HCT116 (cell line): Measurements from ENCODE around the gene COMMD6.

ENCODE experiments used
- CEBPB ChIP-seq: IDR thresholded peaks from 2 replicates; pipeline ENCODE4 v1.6.1; 2012; ENCODE audit warnings: low read depth
- EZH2 ChIP-seq: fragments of 200-600 bp; sonication (generic); IDR thresholded peaks from 2 replicates; pipeline ENCODE4 v1.6.1; 2017; ENCODE audit warnings: antibody characterized with exemption, mixed run types
- POLR2A ChIP-seq: IDR thresholded peaks from 2 replicates; pipeline ENCODE4 v1.7.0; 2011; ENCODE audit warnings: borderline replicate concordance; ENCODE audit not compliant: insufficient read depth, insufficient read length; ENCODE audit errors: extremely low read depth
- POLR2AphosphoS5 ChIP-seq: IDR thresholded peaks from 2 replicates; pipeline ENCODE4 v1.6.1; 2011; ENCODE audit warnings: mild to moderate bottlenecking, low read depth, low read length, moderate library complexity
- RAD21 ChIP-seq: IDR thresholded peaks from 2 replicates; pipeline ENCODE4 v1.6.1; 2012; ENCODE audit warnings: low read depth, mild to moderate bottlenecking
- SIN3A ChIP-seq: IDR thresholded peaks from 2 replicates; pipeline ENCODE4 v1.6.1; 2012; ENCODE audit warnings: low read depth
- SP1 ChIP-seq: IDR thresholded peaks from 2 replicates; pipeline ENCODE4 v1.6.1; 2012; ENCODE audit warnings: low read depth
- TCF7L2 ChIP-seq: IDR thresholded peaks from 2 replicates; pipeline ENCODE4 v1.7.0; 2011; ENCODE audit warnings: borderline replicate concordance, inconsistent platforms; ENCODE audit not compliant: insufficient read depth, insufficient read length; ENCODE audit errors: extremely low read depth
- YY1 ChIP-seq: IDR thresholded peaks from 2 replicates; pipeline ENCODE4 v1.6.1; 2011; ENCODE audit warnings: low read length, low read depth, moderate library complexity, mild to moderate bottlenecking; ENCODE audit not compliant: insufficient replicate concordance; ENCODE audit errors: extremely low read depth
- TF ChIP-seq, protein P1 (sequence below), 3 experiments: fragments of 200-600 bp in 1 of 3; sonication (generic) in 1 of 3; IDR thresholded peaks in 2 of 3; conservative IDR thresholded peaks in 1 of 3; 2 replicates each; pipeline ENCODE4 v1.5.1; 2012 to 2017; ENCODE audit warnings: low read depth in 2 of 3, low read length in 2 of 3, antibody characterized with exemption in 1 of 3, borderline replicate concordance in 1 of 3, control low read depth in 1 of 3, mild to moderate bottlenecking in 1 of 3, mixed read lengths in 1 of 3, mixed run types in 1 of 3, moderate library complexity in 1 of 3; ENCODE audit not compliant: insufficient read depth in 1 of 3
- TF ChIP-seq, protein P2 (sequence below): IDR thresholded peaks from 2 replicates; pipeline ENCODE4 v1.6.1; 2012
- TF ChIP-seq, protein P3 (sequence below): IDR thresholded peaks from 2 replicates; pipeline ENCODE4 v1.6.1; 2011; ENCODE audit warnings: mild to moderate bottlenecking, low read length, moderate library complexity; ENCODE audit not compliant: insufficient replicate concordance; ENCODE audit errors: extremely low read depth

DNA sequence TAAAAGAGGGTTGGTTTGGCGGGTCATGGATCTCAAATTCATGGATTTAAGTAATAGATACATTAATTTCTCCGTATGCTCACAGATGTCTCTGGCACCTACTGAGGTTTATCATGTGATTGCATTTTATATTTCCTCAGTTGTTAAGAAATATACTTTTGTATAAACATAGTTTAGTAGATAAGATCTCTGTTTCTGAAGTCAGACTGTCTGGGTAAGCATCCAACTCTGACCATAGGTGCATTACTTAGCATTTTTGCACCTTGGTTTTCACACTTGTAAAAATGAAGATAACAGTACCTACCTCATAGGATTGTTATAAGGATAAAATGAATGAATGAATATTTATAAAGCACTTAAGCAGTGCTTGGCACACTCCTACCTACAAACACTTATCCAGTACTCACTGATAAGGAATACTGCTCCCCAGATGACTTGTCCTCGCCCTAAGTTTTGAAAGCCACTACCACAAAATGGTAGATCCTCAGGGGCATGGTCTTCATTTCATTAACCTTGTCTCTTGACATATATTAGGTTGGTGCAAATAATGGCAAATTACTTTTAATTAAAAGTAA, 26.5 kb downstream of the COMMD6 start:
- TF ChIP-seq, protein P1, sequence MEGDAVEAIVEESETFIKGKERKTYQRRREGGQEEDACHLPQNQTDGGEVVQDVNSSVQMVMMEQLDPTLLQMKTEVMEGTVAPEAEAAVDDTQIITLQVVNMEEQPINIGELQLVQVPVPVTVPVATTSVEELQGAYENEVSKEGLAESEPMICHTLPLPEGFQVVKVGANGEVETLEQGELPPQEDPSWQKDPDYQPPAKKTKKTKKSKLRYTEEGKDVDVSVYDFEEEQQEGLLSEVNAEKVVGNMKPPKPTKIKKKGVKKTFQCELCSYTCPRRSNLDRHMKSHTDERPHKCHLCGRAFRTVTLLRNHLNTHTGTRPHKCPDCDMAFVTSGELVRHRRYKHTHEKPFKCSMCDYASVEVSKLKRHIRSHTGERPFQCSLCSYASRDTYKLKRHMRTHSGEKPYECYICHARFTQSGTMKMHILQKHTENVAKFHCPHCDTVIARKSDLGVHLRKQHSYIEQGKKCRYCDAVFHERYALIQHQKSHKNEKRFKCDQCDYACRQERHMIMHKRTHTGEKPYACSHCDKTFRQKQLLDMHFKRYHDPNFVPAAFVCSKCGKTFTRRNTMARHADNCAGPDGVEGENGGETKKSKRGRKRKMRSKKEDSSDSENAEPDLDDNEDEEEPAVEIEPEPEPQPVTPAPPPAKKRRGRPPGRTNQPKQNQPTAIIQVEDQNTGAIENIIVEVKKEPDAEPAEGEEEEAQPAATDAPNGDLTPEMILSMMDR (IDR thresholded peaks at IDR 0.05 in 2 of 3, conservative IDR thresholded peaks at IDR 0.05 in 1 of 3; ENCODE audit: borderline replicate concordance in 1 of 3, insufficient read depth in 1 of 3, low read depth in 2 of 3, low read length in 2 of 3): no peak
- TF ChIP-seq POLR2A (no peak), SP1 (no peak), CEBPB (no peak), RAD21 (no peak), POLR2AphosphoS5 (no peak), TCF7L2 (no peak), SIN3A (no peak), EZH2 (no peak), YY1 (no peak)
- TF ChIP-seq, protein P2, sequence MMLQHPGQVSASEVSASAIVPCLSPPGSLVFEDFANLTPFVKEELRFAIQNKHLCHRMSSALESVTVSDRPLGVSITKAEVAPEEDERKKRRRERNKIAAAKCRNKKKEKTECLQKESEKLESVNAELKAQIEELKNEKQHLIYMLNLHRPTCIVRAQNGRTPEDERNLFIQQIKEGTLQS: no peak
- TF ChIP-seq, protein P3, sequence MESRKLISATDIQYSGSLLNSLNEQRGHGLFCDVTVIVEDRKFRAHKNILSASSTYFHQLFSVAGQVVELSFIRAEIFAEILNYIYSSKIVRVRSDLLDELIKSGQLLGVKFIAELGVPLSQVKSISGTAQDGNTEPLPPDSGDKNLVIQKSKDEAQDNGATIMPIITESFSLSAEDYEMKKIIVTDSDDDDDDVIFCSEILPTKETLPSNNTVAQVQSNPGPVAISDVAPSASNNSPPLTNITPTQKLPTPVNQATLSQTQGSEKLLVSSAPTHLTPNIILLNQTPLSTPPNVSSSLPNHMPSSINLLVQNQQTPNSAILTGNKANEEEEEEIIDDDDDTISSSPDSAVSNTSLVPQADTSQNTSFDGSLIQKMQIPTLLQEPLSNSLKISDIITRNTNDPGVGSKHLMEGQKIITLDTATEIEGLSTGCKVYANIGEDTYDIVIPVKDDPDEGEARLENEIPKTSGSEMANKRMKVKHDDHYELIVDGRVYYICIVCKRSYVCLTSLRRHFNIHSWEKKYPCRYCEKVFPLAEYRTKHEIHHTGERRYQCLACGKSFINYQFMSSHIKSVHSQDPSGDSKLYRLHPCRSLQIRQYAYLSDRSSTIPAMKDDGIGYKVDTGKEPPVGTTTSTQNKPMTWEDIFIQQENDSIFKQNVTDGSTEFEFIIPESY: no peak
